ENCODE data around the gene JAG1. TPM values are rescaled to one million over a fixed set of nuclear protein-coding genes. Genes with fewer than 3 reads are reported as not detected.

The JAG1 gene
- total and polyA plus RNA-seq, 2 of the 4 experiments (the other 2 are of a cell fraction): 10.2 to 22.6 TPM

- no peak for DNase-seq
- H2AFZ ChIP-seq (replicated peaks; ENCODE audit: low read length, poor library complexity): no peak overlapping the region
- H3K14ac ChIP-seq (replicated peaks; ENCODE audit: low read depth, low read length): no peak overlapping the region
- no peak overlapping the region for H2BK5ac ChIP-seq (ENCODE audit: low read depth, low read length, poor library complexity, severe bottlenecking)
- no peak overlapping the region for H2AK5ac ChIP-seq (ENCODE audit: low read depth, low read length)
- 97% methylated on average over 6 of the region's 13 CpGs; no CpG with 5 or more reads in 1 of the 2 experiments for WGBS, 2 experiments (ENCODE audit: extremely low coverage in 2 of 2, insufficient read length in 1 of 2)
- H3K9me1 ChIP-seq (ENCODE audit: insufficient read depth, low read length): peaks cover 24% of the 10 kb centered on the region; the same call in 1 of the 2 replicates
- no peaks in the 10 kb centered on the region for H3K27me3 ChIP-seq (ENCODE audit: control insufficient read depth, insufficient read depth, low read length)
- no peak overlapping the region for H4K91ac ChIP-seq (ENCODE audit: insufficient read depth, low read depth, low read length)
- no peak overlapping the region for H3K18ac ChIP-seq (ENCODE audit: low read depth, low read length)
- no peak for ATAC-seq (ENCODE audit: low read depth)
- dilution Hi-C loops (cut with HindIII; ENCODE audit: low sequenced_read_pairs, unreplicated experiment): loop anchor here (25.0 kb wide), 1 partner anchor 879 kb away; no protein-coding TSS in a partner anchor
- H4K8ac ChIP-seq (ENCODE audit: low read depth in 2 of 2, low read length in 2 of 2): no peak overlapping the region
- H2BK120ac ChIP-seq (ENCODE audit: low read depth, low read length): no peak overlapping the region
- no peak overlapping the region for H2AK9ac ChIP-seq (replicated peaks; ENCODE audit: low read depth, low read length, poor library complexity)
- no peaks in the 10 kb centered on the region for H3K9me3 ChIP-seq (ENCODE audit: control insufficient read depth, insufficient read depth, low read length)
- no peak overlapping the region for H2BK20ac ChIP-seq (ENCODE audit: low read depth, low read length)
- no peak overlapping the region for H3K23ac ChIP-seq (ENCODE audit: low read depth, low read length)
- no peak overlapping the region for H2BK15ac ChIP-seq (ENCODE audit: low read depth, low read length)
- no peak overlapping the region for H3K27ac ChIP-seq (ENCODE audit: insufficient read depth, low read length)
- H3K79me1 ChIP-seq (ENCODE audit: low read depth in 1 of 2, low read length in 2 of 2): peaks cover 17 to 54% of the 10 kb centered on the region in 2 experiments; a peak in 3 of 4 replicates
- H3K56ac ChIP-seq (ENCODE audit: extremely low read depth, insufficient read depth, low read length): no peak overlapping the region
- intact Hi-C loops (cut with micrococcal nuclease): loop anchor here (10.0 kb wide), 2 partner anchors 683 to 1043 kb away; no protein-coding TSS in a partner anchor
- POLR2A ChIA-PET (ENCODE audit: unreplicated experiment): no interaction called here
- CTCF ChIA-PET: interaction anchor here (0.5 to 0.6 kb wide), 2 partner anchors 58 to 296 kb away, joined by 3 read pairs; no protein-coding TSS in a partner anchor
- TF ChIP-seq MAZ (IDR thresholded peaks at IDR 0.05; ENCODE audit: borderline replicate concordance, low read depth, low read length): no peak
- no peak for TF ChIP-seq SMC3 (IDR thresholded peaks at IDR 0.05; ENCODE audit: low read depth, low read length)
- no peak for TF ChIP-seq BHLHE40 (IDR thresholded peaks at IDR 0.05; ENCODE audit: low read depth, low read length)
- no peak for TF ChIP-seq RFX5 (IDR thresholded peaks at IDR 0.05; ENCODE audit: low read depth, low read length)
- no peak for TF ChIP-seq USF2 (IDR thresholded peaks at IDR 0.05; ENCODE audit: low read depth, low read length)
- TF ChIP-seq CHD1 (IDR thresholded peaks at IDR 0.05; ENCODE audit: low read depth, low read length): no peak
- TF ChIP-seq CEBPB (IDR thresholded peaks at IDR 0.05; ENCODE audit: low read depth, low read length): no peak
- no peak overlapping the region for H3K4me2 ChIP-seq (ENCODE audit: low read depth, low read length)
- peaks cover 69% of the 10 kb centered on the region for H3K36me3 ChIP-seq (ENCODE audit: control insufficient read depth, insufficient read depth, low read length)
- H4K20me1 ChIP-seq (ENCODE audit: insufficient read depth, low read length): peaks cover 22% of the 10 kb centered on the region; the same call in 1 of the 2 replicates
- no peak overlapping the region for H4K5ac ChIP-seq (ENCODE audit: low read depth, low read length)
- H3K4me3 ChIP-seq (ENCODE audit: insufficient read depth, low read depth, low read length): no peak overlapping the region
- in situ Hi-C loops (cut with MboI; ENCODE audit: low sequenced_read_pairs): no loop called here
- peaks cover 15% of the 10 kb centered on the region for H3K4me1 ChIP-seq (ENCODE audit: control insufficient read depth, insufficient read depth, low read length)
- no peak overlapping the region for H3K9ac ChIP-seq (ENCODE audit: low read depth, low read length)
- H3K4ac ChIP-seq (ENCODE audit: low read depth, low read length): no peak overlapping the region
- BruUV-seq (replicated peaks): no TSS peak
Measured at GRCh38 chr20:10658051-10658823, 15.6 kb downstream of the JAG1 start.

Measured in IMR-90 (cell line).